MM.1S (cell line): Measurements from ENCODE around the gene E4F1.

Source experiments
- DNase-seq: peaks from one replicate; pipeline ENCODE4 v3.0.0-alpha.2; 2015
- H2AFZ ChIP-seq: fragments of 300-600 bp; sonication (generic); 2 replicates; pipeline ENCODE4 v1.6.0; 2016; ENCODE audit warnings: antibody characterized with exemption, low read length
- H3F3A ChIP-seq: fragments of 300-600 bp; sonication (generic); 2 replicates; pipeline ENCODE4 v1.6.1; 2016; ENCODE audit warnings: mild to moderate bottlenecking, antibody characterized with exemption, low read length, moderate library complexity, mixed read lengths; ENCODE audit not compliant: insufficient read depth
- H3K27ac ChIP-seq: fragments of 300-600 bp; sonication (generic); 2 replicates; pipeline ENCODE4 v1.5.1; 2016; ENCODE audit warnings: mild to moderate bottlenecking, low read length
- H3K27me3 ChIP-seq: fragments of 300-600 bp; sonication (generic); replicated peaks from 2 replicates; pipeline ENCODE4 v1.6.0; 2016; ENCODE audit warnings: low read length; ENCODE audit not compliant: insufficient read depth
- H3K36me3 ChIP-seq: fragments of 300-600 bp; sonication (generic); replicated peaks from 2 replicates; pipeline ENCODE4 v1.6.1; 2016; ENCODE audit warnings: mild to moderate bottlenecking, low read length, mixed read lengths; ENCODE audit not compliant: insufficient read depth
- H3K4me1 ChIP-seq: fragments of 300-600 bp; sonication (generic); 2 replicates; pipeline ENCODE4 v1.6.1; 2016; ENCODE audit warnings: low read length, mixed read lengths
- H3K4me2 ChIP-seq: fragments of 300-600 bp; sonication (generic); 2 replicates; pipeline ENCODE4 v1.6.0; 2016; ENCODE audit warnings: low read depth, low read length
- H3K4me3 ChIP-seq: fragments of 300-600 bp; sonication (generic); 2 replicates; pipeline ENCODE4 v1.5.1; 2016; ENCODE audit warnings: low read length, mixed read lengths
- H3K79me2 ChIP-seq: fragments of 300-600 bp; sonication (generic); 2 replicates; pipeline ENCODE4 v1.6.1; 2016; ENCODE audit warnings: mixed run types, low read length, mixed read lengths
- H3K9ac ChIP-seq: fragments of 300-600 bp; sonication (generic); 2 replicates; pipeline ENCODE4 v1.6.1; 2016; ENCODE audit warnings: low read length, mixed read lengths
- H3K9me2 ChIP-seq: fragments of 300-600 bp; sonication (generic); replicated peaks from 2 replicates; pipeline ENCODE4 v1.6.1; 2016; ENCODE audit warnings: mild to moderate bottlenecking, low read length, mixed read lengths; ENCODE audit not compliant: insufficient read depth
- H3K9me3 ChIP-seq: fragments of 300-600 bp; sonication (generic); replicated peaks from 2 replicates; pipeline ENCODE4 v1.6.1; 2016; ENCODE audit warnings: mild to moderate bottlenecking, low read length, mixed read lengths; ENCODE audit not compliant: insufficient read depth
- H4K20me1 ChIP-seq: fragments of 300-600 bp; sonication (generic); 2 replicates; pipeline ENCODE4 v1.6.1; 2016; ENCODE audit warnings: mild to moderate bottlenecking, low read length, moderate library complexity, mixed read lengths; ENCODE audit not compliant: insufficient read depth
- EZH2 ChIP-seq: fragments of 300-600 bp; sonication (generic); optimal IDR thresholded peaks from 2 replicates; pipeline ENCODE3; 2017; ENCODE audit warnings: low read depth, mild to moderate bottlenecking, antibody characterized with exemption, low read length, mixed read lengths
- EZH2phosphoT487 ChIP-seq: fragments of 300-600 bp; sonication (generic); IDR thresholded peaks from 2 replicates; pipeline ENCODE4 v1.6.1; 2018; ENCODE audit warnings: antibody characterized with exemption, low read length
- TF ChIP-seq, protein P1 (sequence below): fragments of 300-600 bp; sonication (generic); IDR thresholded peaks from 2 replicates; pipeline ENCODE4 v1.5.1; 2016; ENCODE audit warnings: antibody characterized with exemption, low read length, mixed read lengths

The E4F1 gene

DNA sequence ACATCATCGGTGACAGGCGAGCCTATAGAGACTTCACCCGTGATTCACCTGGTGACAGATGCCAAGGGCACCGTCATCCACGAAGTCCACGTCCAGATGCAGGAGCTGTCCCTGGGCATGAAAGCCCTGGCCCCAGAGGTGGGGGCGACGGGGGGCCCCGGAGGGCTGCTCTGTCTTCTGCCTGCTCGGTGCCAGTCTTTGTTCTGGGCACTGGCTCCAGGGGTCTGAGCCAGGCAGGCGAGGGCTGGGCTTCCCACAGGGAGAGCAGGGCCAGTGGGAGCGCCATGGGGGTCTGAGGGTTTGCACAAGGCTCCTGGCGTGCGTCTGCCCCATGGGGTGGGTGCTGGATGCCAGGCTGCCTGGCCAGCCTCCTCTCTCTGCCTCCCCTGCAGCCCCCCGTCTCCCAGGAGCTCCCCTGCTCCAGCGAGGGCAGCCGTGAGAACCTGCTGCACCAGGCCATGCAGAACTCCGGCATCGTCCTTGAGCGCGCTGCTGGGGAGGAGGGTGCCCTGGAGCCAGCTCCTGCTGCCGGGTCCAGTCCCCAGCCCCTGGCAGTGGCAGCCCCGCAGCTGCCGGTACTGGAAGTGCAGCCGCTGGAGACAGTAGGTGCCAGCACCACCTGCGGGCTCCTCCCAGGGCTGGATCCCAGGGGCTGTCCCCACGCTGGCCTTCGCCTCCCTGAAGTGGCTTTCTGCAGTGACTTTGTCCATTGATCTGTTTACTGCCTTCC lies 9.8 kb downstream of the E4F1 start:
- Histone ChIP-seq H3K27me3 (no peaks in the 10 kb centered on the region; the same call in 1 of the 2 replicates), H3K9ac (no peak overlapping the region), H3K36me3 (no peaks in the 10 kb centered on the region), H3K9me2 (no peaks in the 10 kb centered on the region), H3K4me1 (no peaks in the 10 kb centered on the region), H3K4me2 (no peak overlapping the region), H3K4me3 (no peak overlapping the region), H3K79me2 (peaks cover 11% of the 10 kb centered on the region), H3F3A (no peaks in the 10 kb centered on the region), H3K27ac (no peak overlapping the region), H2AFZ (no peak overlapping the region), H4K20me1 (no peaks in the 10 kb centered on the region), H3K9me3 (no peaks in the 10 kb centered on the region)
- no peak for DNase-seq
- TF ChIP-seq, protein P1, sequence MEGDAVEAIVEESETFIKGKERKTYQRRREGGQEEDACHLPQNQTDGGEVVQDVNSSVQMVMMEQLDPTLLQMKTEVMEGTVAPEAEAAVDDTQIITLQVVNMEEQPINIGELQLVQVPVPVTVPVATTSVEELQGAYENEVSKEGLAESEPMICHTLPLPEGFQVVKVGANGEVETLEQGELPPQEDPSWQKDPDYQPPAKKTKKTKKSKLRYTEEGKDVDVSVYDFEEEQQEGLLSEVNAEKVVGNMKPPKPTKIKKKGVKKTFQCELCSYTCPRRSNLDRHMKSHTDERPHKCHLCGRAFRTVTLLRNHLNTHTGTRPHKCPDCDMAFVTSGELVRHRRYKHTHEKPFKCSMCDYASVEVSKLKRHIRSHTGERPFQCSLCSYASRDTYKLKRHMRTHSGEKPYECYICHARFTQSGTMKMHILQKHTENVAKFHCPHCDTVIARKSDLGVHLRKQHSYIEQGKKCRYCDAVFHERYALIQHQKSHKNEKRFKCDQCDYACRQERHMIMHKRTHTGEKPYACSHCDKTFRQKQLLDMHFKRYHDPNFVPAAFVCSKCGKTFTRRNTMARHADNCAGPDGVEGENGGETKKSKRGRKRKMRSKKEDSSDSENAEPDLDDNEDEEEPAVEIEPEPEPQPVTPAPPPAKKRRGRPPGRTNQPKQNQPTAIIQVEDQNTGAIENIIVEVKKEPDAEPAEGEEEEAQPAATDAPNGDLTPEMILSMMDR: no peak
- no peak for TF ChIP-seq EZH2
- no peak for TF ChIP-seq EZH2phosphoT487

DNA sequence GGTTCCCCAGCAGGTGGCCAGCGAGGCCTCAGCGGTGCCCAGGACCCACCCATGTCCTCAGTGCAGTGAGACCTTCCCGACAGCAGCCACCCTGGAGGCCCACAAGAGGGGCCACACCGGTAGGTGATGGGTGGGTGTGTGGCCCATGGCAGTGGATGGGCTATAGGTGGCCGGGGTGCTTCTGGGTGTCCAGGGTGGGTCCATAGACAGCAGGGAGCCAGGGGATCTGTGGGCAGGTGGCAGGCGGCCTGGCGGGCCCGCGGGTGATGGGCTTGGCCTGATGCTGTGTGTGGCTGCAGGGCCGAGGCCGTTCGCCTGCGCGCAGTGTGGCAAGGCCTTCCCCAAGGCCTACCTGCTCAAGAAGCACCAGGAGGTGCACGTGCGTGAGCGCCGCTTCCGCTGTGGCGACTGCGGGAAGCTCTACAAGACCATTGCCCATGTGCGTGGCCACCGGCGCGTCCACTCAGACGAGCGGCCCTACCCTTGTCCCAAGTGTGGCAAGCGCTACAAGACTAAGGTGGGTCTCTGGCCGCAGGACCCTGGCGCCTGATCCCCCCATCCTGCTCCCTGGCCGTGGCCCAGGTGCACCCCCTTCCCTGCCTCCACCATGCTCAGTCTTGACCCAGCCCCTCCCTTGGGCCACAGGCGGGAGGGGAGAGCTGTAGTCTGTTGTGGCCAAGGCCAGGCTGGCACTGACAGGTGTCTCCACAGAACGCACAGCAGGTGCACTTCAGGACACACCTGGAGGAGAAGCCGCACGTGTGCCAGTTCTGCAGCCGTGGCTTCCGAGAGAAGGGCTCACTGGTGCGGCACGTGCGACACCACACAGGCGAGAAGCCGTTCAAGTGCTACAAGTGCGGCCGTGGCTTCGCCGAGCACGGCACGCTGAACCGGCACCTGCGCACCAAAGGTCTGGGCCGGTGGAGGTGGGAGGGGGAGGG lies 10.8 kb downstream of the E4F1 start:
- Histone ChIP-seq H2AFZ (no peak overlapping the region), H3K4me1 (no peaks in the 10 kb centered on the region), H3K27me3 (no peaks in the 10 kb centered on the region; the same call in 1 of the 2 replicates), H3K9me2 (no peaks in the 10 kb centered on the region), H3K9ac (no peak overlapping the region), H3K4me2 (no peak overlapping the region), H4K20me1 (no peaks in the 10 kb centered on the region), H3K36me3 (no peaks in the 10 kb centered on the region), H3K27ac (no peak overlapping the region), H3F3A (no peaks in the 10 kb centered on the region), H3K4me3 (no peak overlapping the region), H3K79me2 (peaks cover 3% of the 10 kb centered on the region; the same call in 1 of the 2 replicates), H3K9me3 (no peaks in the 10 kb centered on the region)
- TF ChIP-seq EZH2 (no peak), EZH2phosphoT487 (no peak)
- TF ChIP-seq, protein P1: no peak
- no peak for DNase-seq

DNA sequence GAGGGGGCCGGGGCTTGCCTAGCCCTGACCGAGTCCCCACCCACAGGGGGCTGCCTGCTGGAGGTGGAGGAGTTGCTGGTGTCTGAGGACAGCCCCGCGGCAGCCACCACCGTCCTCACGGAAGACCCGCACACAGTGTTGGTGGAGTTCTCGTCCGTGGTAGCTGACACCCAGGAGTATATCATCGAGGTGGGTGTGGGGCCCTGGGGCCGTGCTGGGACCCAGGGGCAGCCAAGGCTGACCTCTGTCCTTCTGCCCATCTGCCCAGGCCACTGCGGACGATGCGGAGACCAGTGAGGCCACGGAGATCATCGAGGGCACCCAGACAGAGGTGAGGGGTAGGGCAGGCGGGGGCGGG lies 11.4 kb downstream of the E4F1 start:
- no peaks in the 10 kb centered on the region for H4K20me1 ChIP-seq
- TF ChIP-seq, protein P1: no peak
- TF ChIP-seq EZH2: no peak
- TF ChIP-seq EZH2phosphoT487: no peak
- no peaks in the 10 kb centered on the region for H3K36me3 ChIP-seq

More for the DNA sequence above, 11.4 kb downstream of the E4F1 start:
- Histone ChIP-seq H3K4me2 (no peak overlapping the region), H3K9me3 (no peaks in the 10 kb centered on the region), H3K27me3 (no peaks in the 10 kb centered on the region; the same call in 1 of the 2 replicates), H3K27ac (no peak overlapping the region), H2AFZ (no peak overlapping the region), H3K79me2 (no peaks in the 10 kb centered on the region), H3K4me1 (no peaks in the 10 kb centered on the region), H3K4me3 (no peak overlapping the region), H3K9me2 (no peaks in the 10 kb centered on the region), H3F3A (no peaks in the 10 kb centered on the region), H3K9ac (no peak overlapping the region)
- no peak for DNase-seq
